Heart left ventricle (tissue), 16 donors: ENCODE data around the gene CIAO2A. TPM values are rescaled to one million over a fixed set of nuclear protein-coding genes. Genes with fewer than 3 reads are reported as not detected.
A peak's percentile ranks its signal among the peaks of the same experiment; 100 is the strongest.

Source experiments
- ATAC-seq, 4 donors: fragments of 200-7000 bp; cut with Tn5 transposase; one replicate each; pipeline ENCODE4 v1.9.1; 2020 to 2022; ENCODE audit warnings: moderate library complexity in 4 of 4, mild to moderate bottlenecking in 3 of 4, moderate number of reproducible peaks in 1 of 4
- DNase-seq, 5 donors: peaks; one replicate each; pipeline ENCODE4 v3.0.0-alpha.2; 2020
- H3K27ac ChIP-seq, 12 donors: fragments of 200-600 bp; sonication (generic) in 4 of 12; one replicate each; pipeline versions ENCODE4 v1.5.0 to v1.8.0; 2016 to 2022; ENCODE audit warnings: mild to moderate bottlenecking in 2 of 12
- H3K27me3 ChIP-seq, 9 donors: fragments of 200-600 bp; sonication (generic) in 2 of 9; one replicate each; pipeline versions ENCODE4 v1.5.1 to v1.8.0; 2016 to 2022; ENCODE audit warnings: mild to moderate bottlenecking in 3 of 9
- H3K36me3 ChIP-seq, 9 donors: fragments of 200-600 bp; sonication (generic) in 2 of 9; one replicate each; pipeline versions ENCODE4 v1.5.0 to v1.8.0; 2018 to 2022; ENCODE audit warnings: mild to moderate bottlenecking in 2 of 9
- H3K4me1 ChIP-seq, 12 donors: fragments of 200-600 bp; sonication (generic) in 4 of 12; one replicate each; pipeline versions ENCODE4 v1.5.0 to v1.8.0; 2016 to 2022; ENCODE audit warnings: mild to moderate bottlenecking in 3 of 12
- H3K4me3 ChIP-seq, 12 donors: fragments of 200-600 bp; sonication (generic) in 4 of 12; one replicate each; pipeline versions ENCODE4 v1.5.0 to v1.8.0; 2017 to 2022; ENCODE audit warnings: mild to moderate bottlenecking in 9 of 12, moderate library complexity in 4 of 12
- H3K9me3 ChIP-seq, 12 donors: fragments of 200-600 bp; sonication (generic) in 4 of 12; one replicate each; pipeline versions ENCODE4 v1.5.0 to v1.8.0; 2016 to 2022; ENCODE audit warnings: mild to moderate bottlenecking in 1 of 12
- POLR2A ChIP-seq, 2 donors: fragments of 450-650 bp; IDR thresholded peaks; one replicate each; pipeline ENCODE4 v1.6.1; 2017; ENCODE audit warnings: antibody characterized with exemption in 2 of 2, mild to moderate bottlenecking in 2 of 2, moderate library complexity in 2 of 2
- WGBS, 4 donors: extraction: QIAGEN DNeasy Blood & Tissue Kit in 2 of 4; methylation state at CpG; one replicate each; pipeline versions ENCODE4 v1.1.5 to v1.1.7; 2013 to 2018; 5-methylcytosine and 5-hydroxymethylcytosine counted together
- intact Hi-C, 10 donors: fragments of 100-400 bp; cut with DNase I; formaldehyde crosslinking; loops; one replicate each; pipeline versions ENCODE4 v1.11.1 to v1.14.2; 2022
- polyA plus RNA-seq, 2 donors: library from polyadenylated mRNA; stranded (reverse); fragments of 200-250 nt; gene quantifications; one replicate each; pipeline ENCODE4 v1.2.3, GENCODE V29; 2013
- total RNA-seq, 9 donors: library from RNA; depleted of rRNA in 2 of 9; stranded (reverse); fragments of >200 nt in 2 of 9; fragmentation: NEBNext Ultra II Directional in 3 of 9; extraction: Animal tissue kit (Norgen Biotek cat#: 25700) in 3 of 9; gene quantifications; one replicate each; pipeline versions ENCODE4 v1.1.0 to v1.2.4, GENCODE V29; 2016 to 2023
- TF ChIP-seq, protein P1 (sequence below), 12 donors: fragments of 200-600 bp; sonication (generic) in 4 of 12; IDR thresholded peaks; one replicate each; pipeline versions ENCODE4 v1.5.0 to v1.8.0; 2018 to 2022; ENCODE audit warnings: antibody characterized with exemption in 12 of 12, mild to moderate bottlenecking in 5 of 12
- donor health status: ischemic (EF 13 %, LVEDD 7.1; RV severe dilation, severe dysfunction).
- donor health status: healthy with polysubstance abuse.
- donor health status: DM: no; HTN: yes; CAD: no.
- donor health status: DM: no; HTN: no; CAD: no.
- donor health status: ischemic (EF 25% LVEDD 6.9; RV normal size, moderate dysfunction).
- donor health status: ischemic (EF 25% LVEDD 5.7; RV mildly dilated, moderate dysfunction).
- donor health status: healthy.
- donor health status: DM: yes; HTN: yes; CAD: no.
- donor health status: ischemic (EF 35%, LVEDD 5.7; RV mildly dilated, moderate dysfunction).
- donor health status: nonischemic (EF 11% LVEDD 7.7; RV severe dilation, severe dysfunction).
- donor health status: DM: yes; HTN: yes; CAD: no.
- donor health status: PGD.
- donor health status: ischemic (EF 29% LVEDD 5.4; RV normal size, mild dysfunction).
- donor health status: nonischemic (EF 23%, LVEDD 6.1; RV moderate dilation, normal function).

CIAO2A gene
- total and polyA plus RNA-seq, 11 donors, result 41.6 to 114 (median 56.5) TPM

DNA sequence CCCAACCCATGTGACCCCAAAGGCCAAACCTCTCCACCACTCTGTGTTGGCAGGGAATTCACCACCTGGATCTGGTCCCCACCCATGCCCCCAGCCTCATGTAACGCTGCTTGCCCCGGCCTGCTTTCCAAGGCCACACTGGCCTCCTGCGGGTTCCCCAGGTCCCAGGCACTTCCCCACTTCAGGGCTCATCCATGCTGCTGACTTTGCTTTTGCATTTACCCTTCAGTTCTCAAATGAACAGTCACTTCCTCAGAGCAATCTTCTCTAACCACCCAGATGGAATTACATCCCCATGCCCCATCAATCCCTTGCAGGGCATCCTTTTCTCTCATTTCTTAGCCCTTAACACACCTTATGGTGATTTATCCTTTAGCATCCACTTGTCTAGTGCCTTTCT lies 56.5 kb downstream of the CIAO2A start:
- ATAC-seq (peak in 1 of 4 donors; percentile 7), DNase-seq (no peak)
- H3K4me1 ChIP-seq, result peaks cover 0 to 31% (median 9%) of the 10 kb centered on the region in 12 donors
- H3K4me3 ChIP-seq, result no peak overlapping the region
- H3K36me3 ChIP-seq, result peaks cover 0 to 43% (median 21%) of the 10 kb centered on the region in 9 donors
- H3K27me3 ChIP-seq, result no peaks in the 10 kb centered on the region
- 95 to 98% (median 97%) methylated on average over 3 of the region's 3 CpGs for WGBS, 4 donors
- intact Hi-C loops, result no loop called here
- H3K27ac ChIP-seq, result no peak overlapping the region
- H3K9me3 ChIP-seq, result no peaks in the 10 kb centered on the region
- TF ChIP-seq POLR2A (IDR thresholded peaks at IDR 0.05), result no peak
- TF ChIP-seq, protein P1, sequence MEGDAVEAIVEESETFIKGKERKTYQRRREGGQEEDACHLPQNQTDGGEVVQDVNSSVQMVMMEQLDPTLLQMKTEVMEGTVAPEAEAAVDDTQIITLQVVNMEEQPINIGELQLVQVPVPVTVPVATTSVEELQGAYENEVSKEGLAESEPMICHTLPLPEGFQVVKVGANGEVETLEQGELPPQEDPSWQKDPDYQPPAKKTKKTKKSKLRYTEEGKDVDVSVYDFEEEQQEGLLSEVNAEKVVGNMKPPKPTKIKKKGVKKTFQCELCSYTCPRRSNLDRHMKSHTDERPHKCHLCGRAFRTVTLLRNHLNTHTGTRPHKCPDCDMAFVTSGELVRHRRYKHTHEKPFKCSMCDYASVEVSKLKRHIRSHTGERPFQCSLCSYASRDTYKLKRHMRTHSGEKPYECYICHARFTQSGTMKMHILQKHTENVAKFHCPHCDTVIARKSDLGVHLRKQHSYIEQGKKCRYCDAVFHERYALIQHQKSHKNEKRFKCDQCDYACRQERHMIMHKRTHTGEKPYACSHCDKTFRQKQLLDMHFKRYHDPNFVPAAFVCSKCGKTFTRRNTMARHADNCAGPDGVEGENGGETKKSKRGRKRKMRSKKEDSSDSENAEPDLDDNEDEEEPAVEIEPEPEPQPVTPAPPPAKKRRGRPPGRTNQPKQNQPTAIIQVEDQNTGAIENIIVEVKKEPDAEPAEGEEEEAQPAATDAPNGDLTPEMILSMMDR (IDR thresholded peaks at IDR 0.05), result no peak

- intact Hi-C loops, result no loop called here
- Histone ChIP-seq H3K4me3 (no peak overlapping the region), H3K4me1 (peaks cover 0 to 25% (median 3%) of the 10 kb centered on the region in 12 donors), H3K36me3 (peaks cover 0 to 43% (median 21%) of the 10 kb centered on the region in 9 donors), H3K27ac (peak overlapping the region in 4 of 12 donors; percentile 2 to 39 (median 22)), H3K9me3 (no peaks in the 10 kb centered on the region), H3K27me3 (no peaks in the 10 kb centered on the region)
- TF ChIP-seq, protein P1 (IDR thresholded peaks at IDR 0.05), result no peak
- no peak for TF ChIP-seq POLR2A (IDR thresholded peaks at IDR 0.05)
- DNase-seq, result no peak
- WGBS, 4 donors, result 47 to 55% (median 52%) methylated on average over 1 of the region's 1 CpG
- ATAC-seq, result peak in 3 of 4 donors; percentile 25 to 68 (median 65)
Measured at GRCh38 chr15:64035525-64035924, 58.1 kb downstream of the CIAO2A start.

- WGBS, 4 donors, result 47 to 89% (median 58%) methylated on average over 4 of the region's 4 CpGs
- intact Hi-C loops, result no loop called here
- no peak for DNase-seq
- H3K27ac ChIP-seq, result peak overlapping the region in 2 of 12 donors; percentile 2 to 7
- H3K4me3 ChIP-seq, result no peak overlapping the region
- peaks cover 0 to 38% (median 20%) of the 10 kb centered on the region in 9 donors for H3K36me3 ChIP-seq
- no peaks in the 10 kb centered on the region for H3K9me3 ChIP-seq
- peaks cover 0 to 30% (median 3%) of the 10 kb centered on the region in 12 donors for H3K4me1 ChIP-seq
- H3K27me3 ChIP-seq, result no peaks in the 10 kb centered on the region
- TF ChIP-seq, protein P1 (IDR thresholded peaks at IDR 0.05), result no peak
- TF ChIP-seq POLR2A (IDR thresholded peaks at IDR 0.05), result no peak
- no peak for ATAC-seq
Measured at GRCh38 chr15:64034519-64034918, 59.1 kb downstream of the CIAO2A start.

DNA sequence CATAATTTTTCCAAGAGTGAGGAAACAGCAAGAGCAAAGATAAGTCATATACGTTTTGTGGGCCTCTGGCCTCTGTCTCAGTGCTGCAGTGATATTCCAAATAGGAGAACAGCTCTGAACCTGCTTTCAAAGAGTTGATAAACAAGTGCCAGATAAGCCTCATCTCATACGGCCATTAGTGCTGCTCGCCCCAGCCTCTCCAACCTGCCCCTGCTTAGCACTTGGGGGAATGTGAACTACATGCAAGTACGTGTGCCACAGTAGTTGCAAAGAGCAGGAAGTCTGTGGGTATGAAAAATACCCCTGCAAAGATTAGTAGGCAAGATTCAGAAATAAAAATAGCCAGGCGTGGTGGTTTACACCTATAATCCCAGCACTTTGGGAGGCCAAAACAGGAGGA lies 61.3 kb downstream of the CIAO2A start:
- WGBS, 4 donors, result 58 to 66% (median 63%) methylated on average over 5 of the region's 5 CpGs
- H3K27me3 ChIP-seq, result no peaks in the 10 kb centered on the region
- H3K36me3 ChIP-seq, result peaks cover 0 to 17% (median 2%) of the 10 kb centered on the region in 9 donors
- H3K27ac ChIP-seq, result peak overlapping the region in 4 of 12 donors; percentile 22 to 59 (median 34)
- peak; percentile 27 to 57 (median 30) for ATAC-seq
- H3K4me3 ChIP-seq, result no peak overlapping the region
- no peak for DNase-seq
- intact Hi-C loops, result no loop called here
- H3K9me3 ChIP-seq, result no peaks in the 10 kb centered on the region
- no peak for TF ChIP-seq POLR2A (IDR thresholded peaks at IDR 0.05)
- TF ChIP-seq, protein P1 (IDR thresholded peaks at IDR 0.05), result no peak
- H3K4me1 ChIP-seq, result peaks cover 0 to 37% (median 10%) of the 10 kb centered on the region in 12 donors
